WTC11 (cell line): Measurements from ENCODE around the gene FKBP14. TPM values are rescaled to one million over a fixed set of nuclear protein-coding genes. Genes with fewer than 3 reads are reported as not detected.

Experiments used
- ATAC-seq: fragments of 200-7000 bp; cut with Tn5 transposase; 2 replicates; pipeline ENCODE4 v1.10.0; 2021; ENCODE audit warnings: mild to moderate bottlenecking, moderate library complexity
- Bru-seq: library from RNA; stranded (reverse); fragments of 400-500 nt; gene quantifications from one replicate; lab custom pipeline; 2021; lab: Mats Ljungman, UMichigan
- CTCF ChIA-PET: fragments of 300-600 bp; sonication (Branson Sonifier 250); formaldehyde crosslinking; loops from one replicate; lab custom pipeline; 2021; ENCODE audit warnings: antibody characterized with exemption; lab: Charles Lee
- POLR2A ChIA-PET: fragments of 350-600 bp; sonication (Branson Sonifier 250); formaldehyde crosslinking; loops from one replicate; lab custom pipeline; 2021; ENCODE audit warnings: antibody characterized with exemption; lab: Charles Lee
- DNase-seq: peaks from one replicate; pipeline ENCODE4 v3.0.0; 2021; ENCODE audit warnings: low spot score
- H3K27ac Mint-ChIP-seq: 2 replicates; pipeline ENCODE4 v1.8.0; 2021; ENCODE audit warnings: mixed read lengths
- H3K27me3 Mint-ChIP-seq: 2 replicates; pipeline ENCODE4 v1.8.0; 2021; ENCODE audit warnings: low read depth, mild to moderate bottlenecking, moderate library complexity, mixed read lengths
- H3K36me3 Mint-ChIP-seq: 2 replicates; pipeline ENCODE4 v1.8.0; 2021; ENCODE audit warnings: mixed read lengths
- H3K4me1 Mint-ChIP-seq: 2 replicates; pipeline ENCODE4 v1.8.0; 2022; ENCODE audit warnings: mixed read lengths
- H3K4me3 Mint-ChIP-seq: 2 replicates; pipeline ENCODE4 v1.8.0; 2021; ENCODE audit warnings: mild to moderate bottlenecking, moderate library complexity, mixed read lengths
- H3K9me3 Mint-ChIP-seq: 2 replicates; pipeline ENCODE4 v1.8.0; 2021; ENCODE audit warnings: mixed read lengths
- AFF4 ChIP-seq: sonication (generic); formaldehyde crosslinking; IDR thresholded peaks from 2 replicates; pipeline ENCODE4 v1.8.1; 2023; ENCODE audit warnings: mild to moderate bottlenecking, missing genetic modification reagents, borderline replicate concordance
- AR ChIP-seq: fragments of 250-450 bp; sonication (Bioruptor Pico); IDR thresholded peaks from 2 replicates; pipeline ENCODE4 v1.9.0; 2021; ENCODE audit warnings: mild to moderate bottlenecking
- CTCF ChIP-seq: fragments of 200-600 bp; IDR thresholded peaks from 2 replicates; pipeline ENCODE4 v1.8.0; 2022; ENCODE audit warnings: antibody characterized with exemption
- FOXP4 ChIP-seq: sonication (generic); formaldehyde crosslinking; IDR thresholded peaks from 2 replicates; pipeline ENCODE4 v1.8.0; 2022; ENCODE audit warnings: mild to moderate bottlenecking, missing genetic modification reagents
- HMGXB4 ChIP-seq: sonication (generic); formaldehyde crosslinking; IDR thresholded peaks from 2 replicates; pipeline ENCODE4 v1.8.1; 2023; ENCODE audit warnings: mild to moderate bottlenecking, moderate library complexity, missing genetic modification reagents
- JUN ChIP-seq: sonication (generic); formaldehyde crosslinking; IDR thresholded peaks from 2 replicates; pipeline ENCODE4 v1.8.0; 2023; ENCODE audit warnings: mild to moderate bottlenecking, missing genetic modification reagents
- NR3C1 ChIP-seq: sonication (generic); formaldehyde crosslinking; conservative IDR thresholded peaks from 2 replicates; pipeline ENCODE4 v1.8.1; 2023; ENCODE audit warnings: low read depth, mild to moderate bottlenecking, missing genetic modification reagents
- PREB ChIP-seq: sonication (generic); formaldehyde crosslinking; IDR thresholded peaks from 2 replicates; pipeline ENCODE4 v1.8.1; 2022; ENCODE audit warnings: mild to moderate bottlenecking, missing genetic modification reagents, moderate library complexity, borderline replicate concordance
- RELA ChIP-seq: sonication (generic); formaldehyde crosslinking; IDR thresholded peaks from 2 replicates; pipeline ENCODE4 v1.8.1; 2022; ENCODE audit warnings: missing genetic modification reagents, mild to moderate bottlenecking, borderline replicate concordance
- TCF7 ChIP-seq: sonication (generic); formaldehyde crosslinking; IDR thresholded peaks from 2 replicates; pipeline ENCODE4 v1.8.0; 2022; ENCODE audit warnings: mild to moderate bottlenecking, low read depth, missing genetic modification reagents, moderate library complexity
- TEAD1 ChIP-seq: sonication (generic); formaldehyde crosslinking; IDR thresholded peaks from 2 replicates; pipeline ENCODE4 v1.8.0; 2022; ENCODE audit warnings: mild to moderate bottlenecking, missing genetic modification reagents
- TEAD4 ChIP-seq: sonication (generic); formaldehyde crosslinking; IDR thresholded peaks from 2 replicates; pipeline ENCODE4 v1.8.0; 2022; ENCODE audit warnings: mild to moderate bottlenecking, missing genetic modification reagents
- ZNF121 ChIP-seq: sonication (generic); formaldehyde crosslinking; IDR thresholded peaks from 2 replicates; pipeline ENCODE4 v1.8.0; 2023; ENCODE audit warnings: missing genetic modification reagents
- ZNF396 ChIP-seq: fragments of 250-450 bp; sonication (Bioruptor Pico); IDR thresholded peaks from 2 replicates; pipeline ENCODE4 v1.8.0; 2021; ENCODE audit warnings: mild to moderate bottlenecking, moderate library complexity, borderline replicate concordance
- long read RNA-seq, 3 experiments: library from RNA in 1 of 3; library from capped mRNA in 1 of 3; library from polyadenylated mRNA in 1 of 3; unstranded in 2 of 3; stranded (forward) in 1 of 3; transcript quantifications; one replicate each; pipeline ENCODE4 v2.0.0, GENCODE V29; 2021
- total RNA-seq: library from RNA; stranded (reverse); gene quantifications from 3 replicates; pipeline ENCODE4 v1.2.3, GENCODE V29; 2021
- TF ChIP-seq, protein P1 (sequence below): sonication (generic); formaldehyde crosslinking; IDR thresholded peaks from 2 replicates; pipeline ENCODE4 v1.8.1; 2023; ENCODE audit warnings: mild to moderate bottlenecking, missing genetic modification reagents
- TF ChIP-seq, protein P2 (sequence below): sonication (generic); formaldehyde crosslinking; conservative IDR thresholded peaks from 2 replicates; pipeline ENCODE4 v1.8.1; 2022; ENCODE audit warnings: mild to moderate bottlenecking, missing genetic modification reagents

FKBP14 gene, protein sequence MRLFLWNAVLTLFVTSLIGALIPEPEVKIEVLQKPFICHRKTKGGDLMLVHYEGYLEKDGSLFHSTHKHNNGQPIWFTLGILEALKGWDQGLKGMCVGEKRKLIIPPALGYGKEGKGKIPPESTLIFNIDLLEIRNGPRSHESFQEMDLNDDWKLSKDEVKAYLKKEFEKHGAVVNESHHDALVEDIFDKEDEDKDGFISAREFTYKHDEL
- total RNA-seq: 18.1 to 23.0 TPM (median 19.2 TPM) in 3 replicates
- percentile 90 among the genes with signal in this experiment for Bru-seq, nascent RNA
- long read RNA-seq, experiment 1, full-length matches to known transcripts: 52 of 73 reads
- long read RNA-seq, experiment 1, partial matches to known transcripts: 6 of 73 reads
- long read RNA-seq, experiment 1, other reads (novel, unspliced or antisense): 15 of 73 reads
- long read RNA-seq, experiment 2, full-length matches to known transcripts: 8 of 22 reads
- long read RNA-seq, experiment 2, partial matches to known transcripts: 0 of 22 reads
- long read RNA-seq, experiment 2, other reads (novel, unspliced or antisense): 14 of 22 reads
- long read RNA-seq, experiment 3, full-length matches to known transcripts: 36 of 42 reads
- long read RNA-seq, experiment 3, partial matches to known transcripts: 0 of 42 reads
- long read RNA-seq, experiment 3, other reads (novel, unspliced or antisense): 6 of 42 reads

GRCh38 chr7:30026229-30027064, at the start of gene FKBP14:
Gene FKBP14, minus strand, starts transcription at chr7:30026702. Its CDS starts 194 bp downstream, at chr7:30026508.
- Mint-ChIP-seq H3K9me3 (no peaks in the 10 kb centered on the region), H3K4me1 (peaks cover 30% of the 10 kb centered on the region), H3K27me3 (no peaks in the 10 kb centered on the region), H3K36me3 (peaks cover 15% of the 10 kb centered on the region), H3K27ac (peak within 1 kb of the TSS; percentile 98), H3K4me3 (no peak within 1 kb of the TSS; the same call in 1 of the 2 replicates)
- ATAC-seq (peak; percentile 89), DNase-seq (peak; percentile 96)
- ChIA-PET CTCF (interaction anchor here (1.0 kb wide), 1 partner anchor 9 kb away, joined by 3 read pairs; no protein-coding TSS in a partner anchor), POLR2A (interaction anchor here (1.7 kb wide), 1 partner anchor 38 kb away, joined by 5 read pairs; no protein-coding TSS in a partner anchor)
- no peak for TF ChIP-seq HMGXB4 (CRISPR knock-in tag)
- no peak for TF ChIP-seq TCF7 (CRISPR knock-in tag)
- no peak for TF ChIP-seq TEAD4 (CRISPR knock-in tag)
- TF ChIP-seq TEAD1 (CRISPR knock-in tag): no peak; the same call in 1 of the 2 replicates
- TF ChIP-seq, protein P1, sequence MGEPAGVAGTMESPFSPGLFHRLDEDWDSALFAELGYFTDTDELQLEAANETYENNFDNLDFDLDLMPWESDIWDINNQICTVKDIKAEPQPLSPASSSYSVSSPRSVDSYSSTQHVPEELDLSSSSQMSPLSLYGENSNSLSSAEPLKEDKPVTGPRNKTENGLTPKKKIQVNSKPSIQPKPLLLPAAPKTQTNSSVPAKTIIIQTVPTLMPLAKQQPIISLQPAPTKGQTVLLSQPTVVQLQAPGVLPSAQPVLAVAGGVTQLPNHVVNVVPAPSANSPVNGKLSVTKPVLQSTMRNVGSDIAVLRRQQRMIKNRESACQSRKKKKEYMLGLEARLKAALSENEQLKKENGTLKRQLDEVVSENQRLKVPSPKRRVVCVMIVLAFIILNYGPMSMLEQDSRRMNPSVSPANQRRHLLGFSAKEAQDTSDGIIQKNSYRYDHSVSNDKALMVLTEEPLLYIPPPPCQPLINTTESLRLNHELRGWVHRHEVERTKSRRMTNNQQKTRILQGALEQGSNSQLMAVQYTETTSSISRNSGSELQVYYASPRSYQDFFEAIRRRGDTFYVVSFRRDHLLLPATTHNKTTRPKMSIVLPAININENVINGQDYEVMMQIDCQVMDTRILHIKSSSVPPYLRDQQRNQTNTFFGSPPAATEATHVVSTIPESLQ: no peak
- no peak for TF ChIP-seq CTCF
- TF ChIP-seq, protein P2, sequence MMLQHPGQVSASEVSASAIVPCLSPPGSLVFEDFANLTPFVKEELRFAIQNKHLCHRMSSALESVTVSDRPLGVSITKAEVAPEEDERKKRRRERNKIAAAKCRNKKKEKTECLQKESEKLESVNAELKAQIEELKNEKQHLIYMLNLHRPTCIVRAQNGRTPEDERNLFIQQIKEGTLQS (CRISPR knock-in tag): no peak
- TF ChIP-seq NR3C1 (CRISPR knock-in tag): no peak
- TF ChIP-seq FOXP4 (CRISPR knock-in tag): no peak
- TF ChIP-seq PREB (CRISPR knock-in tag): no peak
- no peak for TF ChIP-seq RELA
- no peak for TF ChIP-seq AR
- no peak for TF ChIP-seq AFF4 (CRISPR knock-in tag)
- TF ChIP-seq ZNF396 (CRISPR knock-in tag): no peak
- TF ChIP-seq JUN (CRISPR knock-in tag): no peak
- no peak for TF ChIP-seq ZNF121 (CRISPR knock-in tag)
